Measurements from ENCODE around the gene NSD1.

Gene NSD1

GRCh38 chr5:177309351-177310191 is 176.0 kb downstream of the NSD1 start:
- DNase-seq: peak; percentile 84
- Mint-ChIP-seq H3K36me3 (peaks cover 45% of the 10 kb centered on the region), H3K27me3 (no peaks in the 10 kb centered on the region), H3K9me3 (no peaks in the 10 kb centered on the region), H3K4me3 (peak overlapping the region; percentile 100), H3K27ac (peak overlapping the region; percentile 83), H3K4me1 (peaks cover 71% of the 10 kb centered on the region)
- CTCF ChIA-PET: interaction anchor here (0.9 to 7.9 kb wide), 33 partner anchors 9 to 649 kb away, joined by 3 to 75 read pairs (median 6); partner anchors contain the start of genes GRK6, LMAN2, PDLIM7 and RGS14

GRCh38 chr5:177310332-177310731 is 176.8 kb downstream of the NSD1 start:
- peaks cover 37% of the 10 kb centered on the region for H3K36me3 Mint-ChIP-seq
- CTCF ChIA-PET: interaction anchor here (1.0 to 7.9 kb wide), 28 partner anchors 8 to 224 kb away, joined by 3 to 75 read pairs (median 7); partner anchors contain the start of genes GRK6, LMAN2, PDLIM7 and RGS14
- H3K27ac Mint-ChIP-seq: peak overlapping the region; percentile 94
- H3K4me1 Mint-ChIP-seq: peaks cover 68% of the 10 kb centered on the region
- no peak for DNase-seq
- no peaks in the 10 kb centered on the region for H3K9me3 Mint-ChIP-seq
- peak overlapping the region; percentile 100 for H3K4me3 Mint-ChIP-seq
- H3K27me3 Mint-ChIP-seq: no peaks in the 10 kb centered on the region

GRCh38 chr5:177310757-177311391 is 177.3 kb downstream of the NSD1 start:
- Mint-ChIP-seq H3K4me1 (peaks cover 64% of the 10 kb centered on the region), H3K36me3 (peaks cover 33% of the 10 kb centered on the region), H3K27ac (peak overlapping the region; percentile 94), H3K27me3 (no peaks in the 10 kb centered on the region), H3K9me3 (no peaks in the 10 kb centered on the region), H3K4me3 (peak overlapping the region; percentile 100)
- DNase-seq: peak; percentile 71
- CTCF ChIA-PET: interaction anchor here (1.3 to 7.9 kb wide), 19 partner anchors 8 to 198 kb away, joined by 3 to 75 read pairs (median 10); partner anchors contain the start of genes LMAN2, PDLIM7, RGS14 and SLC34A1

- Mint-ChIP-seq H3K27ac (peak overlapping the region; percentile 81), H3K36me3 (peaks cover 29% of the 10 kb centered on the region), H3K4me3 (peak overlapping the region; percentile 100), H3K9me3 (no peaks in the 10 kb centered on the region), H3K4me1 (peaks cover 63% of the 10 kb centered on the region), H3K27me3 (no peaks in the 10 kb centered on the region)
- DNase-seq: no peak
- CTCF ChIA-PET: interaction anchor here (2.2 to 7.9 kb wide), 7 partner anchors 15 to 198 kb away, joined by 9 to 75 read pairs (median 17); partner anchors contain the start of genes LMAN2 and RGS14
These were observed 177.8 kb downstream of the NSD1 start for GRCh38 chr5:177311392-177311722.

- no peaks in the 10 kb centered on the region for H3K9me3 Mint-ChIP-seq
- peaks cover 23% of the 10 kb centered on the region for H3K36me3 Mint-ChIP-seq
- DNase-seq: peak; percentile 99
- peak within 1 kb of the TSS; percentile 94 for H3K27ac Mint-ChIP-seq
- H3K27me3 Mint-ChIP-seq: no peaks in the 10 kb centered on the region
- peak within 1 kb of the TSS; percentile 100 for H3K4me3 Mint-ChIP-seq
- peaks cover 57% of the 10 kb centered on the region for H3K4me1 Mint-ChIP-seq
- CTCF ChIA-PET: interaction anchor here (0.9 to 7.9 kb wide), 9 partner anchors 9 to 199 kb away, joined by 3 to 75 read pairs (median 13); partner anchors contain the start of genes PRELID1 and RAB24
These were observed 178.4 kb downstream of the NSD1 start, which contains the start of gene MXD3 for GRCh38 chr5:177311723-177312648. Gene MXD3, minus strand, starts transcription at chr5:177311898. Its CDS starts 68 bp downstream, at chr5:177311830.

- H3K27me3 Mint-ChIP-seq: no peaks in the 10 kb centered on the region
- CTCF ChIA-PET: interaction anchor here (0.9 to 7.9 kb wide), 9 partner anchors 9 to 199 kb away, joined by 3 to 75 read pairs (median 9); partner anchors contain the start of genes PRELID1 and RAB24
- H3K27ac Mint-ChIP-seq: peak overlapping the region; percentile 94
- H3K4me3 Mint-ChIP-seq: peak overlapping the region; percentile 100
- no peaks in the 10 kb centered on the region for H3K9me3 Mint-ChIP-seq
- peaks cover 26% of the 10 kb centered on the region for H3K36me3 Mint-ChIP-seq
- peak; percentile 76 for DNase-seq
- H3K4me1 Mint-ChIP-seq: peaks cover 56% of the 10 kb centered on the region
These were observed 179.1 kb downstream of the NSD1 start for GRCh38 chr5:177312649-177313181.

- H3K4me3 Mint-ChIP-seq: no peak overlapping the region
- H3K36me3 Mint-ChIP-seq: peaks cover 20% of the 10 kb centered on the region
- no peaks in the 10 kb centered on the region for H3K9me3 Mint-ChIP-seq
- H3K27ac Mint-ChIP-seq: peak overlapping the region; percentile 81
- DNase-seq: no peak
- H3K27me3 Mint-ChIP-seq: no peaks in the 10 kb centered on the region
- H3K4me1 Mint-ChIP-seq: peaks cover 57% of the 10 kb centered on the region
- CTCF ChIA-PET: interaction anchor here (1.3 to 7.9 kb wide), 7 partner anchors 56 to 200 kb away, joined by 4 to 75 read pairs (median 13); no protein-coding TSS in a partner anchor
These were observed 180.1 kb downstream of the NSD1 start for GRCh38 chr5:177313561-177314259.

GRCh38 chr5:177314376-177315342 is 181.1 kb downstream of the NSD1 start:
- Mint-ChIP-seq H3K4me1 (peaks cover 51% of the 10 kb centered on the region), H3K36me3 (peaks cover 16% of the 10 kb centered on the region), H3K4me3 (peak overlapping the region; percentile 18), H3K27ac (peak overlapping the region; percentile 55), H3K27me3 (no peaks in the 10 kb centered on the region), H3K9me3 (peaks cover 1% of the 10 kb centered on the region)
- CTCF ChIA-PET: interaction anchor here (2.1 to 7.9 kb wide), 4 partner anchors 70 to 201 kb away, joined by 6 to 75 read pairs (median 34); partner anchors contain the start of gene SLC34A1
- no peak for DNase-seq

GRCh38 chr5:177315411-177315810 is 181.8 kb downstream of the NSD1 start:
- Mint-ChIP-seq H3K9me3 (peaks cover 3% of the 10 kb centered on the region), H3K4me3 (no peak overlapping the region), H3K36me3 (peaks cover 19% of the 10 kb centered on the region), H3K27me3 (no peaks in the 10 kb centered on the region), H3K27ac (no peak overlapping the region), H3K4me1 (peaks cover 51% of the 10 kb centered on the region)
- no peak for DNase-seq
- CTCF ChIA-PET: interaction anchor here (0.9 to 7.7 kb wide), 7 partner anchors 13 to 202 kb away, joined by 3 to 60 read pairs (median 6); partner anchors contain the start of gene SLC34A1

GRCh38 chr5:177316005-177316404 is 182.4 kb downstream of the NSD1 start:
- peaks cover 46% of the 10 kb centered on the region for H3K4me1 Mint-ChIP-seq
- no peak overlapping the region for H3K27ac Mint-ChIP-seq

GRCh38 chr5:177317959-177318377 is 184.4 kb downstream of the NSD1 start:
- peaks cover 3% of the 10 kb centered on the region for H3K9me3 Mint-ChIP-seq
- H3K4me1 Mint-ChIP-seq: peaks cover 44% of the 10 kb centered on the region
- no peaks in the 10 kb centered on the region for H3K27me3 Mint-ChIP-seq
- peak; percentile 85 for DNase-seq
- H3K27ac Mint-ChIP-seq: no peak overlapping the region
- CTCF ChIA-PET: interaction anchor here (0.7 to 7.7 kb wide), 28 partner anchors 8 to 206 kb away, joined by 3 to 60 read pairs (median 4); partner anchors contain the start of genes LMAN2 and SLC34A1
- no peak overlapping the region for H3K4me3 Mint-ChIP-seq
- H3K36me3 Mint-ChIP-seq: peaks cover 18% of the 10 kb centered on the region

More at GRCh38 chr5:177316005-177316404, 182.4 kb downstream of the NSD1 start:
- H3K27me3 Mint-ChIP-seq: no peaks in the 10 kb centered on the region
- H3K9me3 Mint-ChIP-seq: peaks cover 3% of the 10 kb centered on the region
- no peak for DNase-seq
- CTCF ChIA-PET: interaction anchor here (0.7 to 7.7 kb wide), 13 partner anchors 9 to 202 kb away, joined by 3 to 60 read pairs (median 5); partner anchors contain the start of gene SLC34A1
- H3K36me3 Mint-ChIP-seq: peaks cover 15% of the 10 kb centered on the region
- no peak overlapping the region for H3K4me3 Mint-ChIP-seq
